RKO (cell line): ENCODE data around the gene BEST2.
A peak's percentile ranks its signal among the peaks of the same experiment; 100 is the strongest.
"Not testable (repeated sequence)": the region's sequence is repeated elsewhere in the genome, so short reads cannot be mapped to it uniquely, and the experiment has no call there.

ENCODE experiments used
- DNase-seq: peaks from one replicate; pipeline ENCODE4 v3.0.0-alpha.2; 2016; ENCODE audit warnings: low spot score

BEST2 gene

GRCh38 chr19:12751635-12752034 lies at the start of gene BEST2:
TSS of gene BEST2 (plus strand) at chr19:12751791. CDS start at chr19:12752593, 802 bp downstream.
- no peak for DNase-seq

- peak; percentile 66 for DNase-seq
Observed at GRCh38 chr19:12703046-12703445, 48.5 kb upstream of the BEST2 start.

DNA sequence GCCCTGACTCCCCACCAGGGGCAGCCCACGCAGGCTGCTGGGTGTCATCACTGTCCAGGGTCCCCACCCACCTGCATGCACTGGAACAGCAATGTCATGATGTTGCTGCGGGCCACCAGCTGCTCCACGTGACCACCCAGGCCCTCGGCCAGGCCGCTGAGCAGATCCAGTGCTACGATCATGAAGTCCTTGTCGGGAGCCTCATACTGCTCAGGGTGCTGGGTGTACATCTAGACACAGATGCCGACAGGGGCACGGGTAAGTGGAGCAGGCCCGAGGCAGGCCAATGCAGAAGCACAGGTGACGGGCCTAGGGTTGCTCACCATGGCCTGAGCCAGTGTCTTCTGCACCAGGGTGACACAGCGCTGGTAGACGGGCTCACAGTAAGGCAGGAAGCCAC lies 46.4 kb upstream of the BEST2 start:
- no peak for DNase-seq

GRCh38 chr19:12705654-12706331 lies 45.8 kb upstream of the BEST2 start:
- no peak for DNase-seq

DNA sequence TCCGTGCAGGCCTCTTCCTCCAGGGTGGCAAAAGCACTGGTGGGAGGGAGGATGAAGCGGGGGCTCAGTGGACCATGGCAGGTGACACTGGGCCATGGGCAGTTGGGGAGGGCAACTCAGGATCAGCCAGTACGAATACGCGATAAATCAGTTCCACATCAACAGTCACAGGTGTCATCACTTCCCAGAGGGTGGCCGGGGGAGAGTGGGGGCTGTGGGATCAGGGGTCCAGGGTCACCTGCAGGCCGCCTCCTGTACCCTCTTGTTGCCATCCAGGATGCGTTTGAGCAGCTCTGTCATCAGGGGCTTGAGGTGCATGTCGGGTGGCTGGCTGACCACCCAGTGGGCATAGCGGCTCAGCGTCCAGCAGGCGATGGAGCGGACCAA lies 45.3 kb upstream of the BEST2 start:
- no peak for DNase-seq

DNA sequence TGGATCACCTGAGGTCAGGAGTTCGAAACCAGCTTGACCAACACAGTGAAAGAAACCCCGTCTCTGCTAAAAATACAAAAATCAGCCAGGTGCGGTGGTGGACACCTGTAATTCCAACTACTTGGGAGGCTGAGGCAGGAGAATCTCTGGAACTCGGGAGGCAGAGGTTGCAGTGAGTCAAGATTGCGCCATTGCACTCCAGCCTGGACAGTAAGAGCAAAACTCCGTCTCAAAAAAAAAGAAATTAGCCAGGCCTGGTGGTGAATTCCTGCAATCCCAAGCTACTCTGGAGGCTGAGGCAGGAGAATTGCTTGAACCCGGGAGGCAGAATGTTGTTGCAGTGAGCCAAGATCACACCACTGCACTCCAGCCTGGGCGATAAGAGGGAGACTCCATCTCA lies 43.0 kb upstream of the BEST2 start:
- no peak for DNase-seq

DNA sequence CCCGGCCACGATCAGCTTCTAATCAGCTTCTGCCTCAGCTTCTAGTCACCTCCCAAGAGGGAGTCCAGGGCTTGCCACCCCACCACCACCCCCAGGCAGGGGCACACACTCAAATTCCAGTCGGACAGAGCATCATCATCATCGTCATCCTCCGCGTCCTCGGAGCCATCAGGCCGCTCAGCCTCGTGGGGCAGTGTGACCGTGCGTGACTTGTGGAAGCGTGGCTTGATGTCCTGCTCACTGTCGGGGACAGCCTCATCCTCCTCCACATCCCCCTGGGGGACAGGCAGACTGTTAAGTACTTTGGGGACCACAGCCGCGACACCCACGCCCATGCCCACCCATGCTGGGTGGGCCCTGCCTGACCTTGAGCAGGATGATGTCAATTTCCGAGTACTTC lies 40.4 kb upstream of the BEST2 start:
- no peak for DNase-seq

DNA sequence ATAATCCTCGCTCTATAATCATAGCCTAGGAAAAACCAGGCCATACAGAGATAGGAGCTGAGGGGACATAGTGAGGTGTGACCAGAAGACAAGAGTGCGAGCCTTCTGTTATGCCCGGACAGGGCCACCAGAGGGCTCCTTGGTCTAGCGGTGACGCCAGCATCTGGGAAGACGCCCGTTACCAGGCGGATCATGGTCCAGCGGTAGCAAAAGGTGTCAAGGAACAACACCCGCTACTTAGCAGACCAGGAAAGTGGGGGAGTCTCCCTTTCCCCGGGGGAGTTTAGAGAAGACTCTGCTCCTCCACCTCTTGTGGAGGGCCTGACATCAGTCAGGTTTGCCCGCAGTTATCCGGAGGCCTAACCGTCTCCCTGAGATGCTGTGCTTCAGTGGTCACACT lies 39.5 kb upstream of the BEST2 start:
- DNase-seq = not testable (repeated sequence)

GRCh38 chr19:12713304-12713703 lies 38.3 kb upstream of the BEST2 start:
- not testable (repeated sequence) for DNase-seq

- no peak for DNase-seq
Observed at GRCh38 chr19:12715102-12715501, 36.5 kb upstream of the BEST2 start.

DNA sequence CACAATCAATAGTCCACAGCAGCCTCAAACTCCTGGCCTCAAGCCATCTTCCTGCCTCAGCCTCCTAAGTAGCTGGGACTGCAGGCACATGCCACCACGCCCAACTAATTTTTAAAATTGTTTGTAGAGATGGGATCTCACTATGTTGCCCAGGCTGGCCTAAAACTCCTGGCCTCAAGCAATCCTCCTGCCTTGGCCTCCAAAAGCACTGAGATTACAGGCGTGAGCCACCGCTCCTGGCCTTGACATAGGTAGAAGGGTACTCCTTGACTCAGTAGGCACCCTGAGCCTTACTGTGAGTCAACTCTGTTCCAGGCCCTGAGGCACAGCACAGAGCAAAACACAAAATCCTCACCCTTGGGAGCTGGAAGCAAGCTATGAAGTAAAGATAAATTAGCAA lies 35.7 kb upstream of the BEST2 start:
- no peak for DNase-seq

DNA sequence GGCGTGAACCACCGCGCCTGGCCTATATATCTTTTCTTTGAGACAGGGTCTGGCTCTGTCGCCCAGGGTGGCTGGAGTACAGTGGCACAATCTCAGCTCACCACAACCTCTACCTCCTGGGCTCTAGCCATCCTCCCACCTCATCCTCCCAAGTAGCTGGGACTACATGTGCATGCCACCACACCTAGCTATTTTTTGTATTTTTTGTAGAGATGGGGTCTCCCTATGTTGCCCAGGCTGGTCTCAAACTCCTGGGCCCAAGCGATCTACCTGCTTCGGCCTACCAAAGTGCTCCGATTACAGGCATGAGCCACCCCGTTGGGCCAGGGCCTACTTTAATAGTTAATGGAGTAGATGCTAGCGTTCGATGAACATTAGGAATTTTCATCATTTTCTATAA lies 31.3 kb upstream of the BEST2 start:
- no peak for DNase-seq

- DNase-seq = peak; percentile 47
Observed at GRCh38 chr19:12720851-12721655, 30.5 kb upstream of the BEST2 start.

DNA sequence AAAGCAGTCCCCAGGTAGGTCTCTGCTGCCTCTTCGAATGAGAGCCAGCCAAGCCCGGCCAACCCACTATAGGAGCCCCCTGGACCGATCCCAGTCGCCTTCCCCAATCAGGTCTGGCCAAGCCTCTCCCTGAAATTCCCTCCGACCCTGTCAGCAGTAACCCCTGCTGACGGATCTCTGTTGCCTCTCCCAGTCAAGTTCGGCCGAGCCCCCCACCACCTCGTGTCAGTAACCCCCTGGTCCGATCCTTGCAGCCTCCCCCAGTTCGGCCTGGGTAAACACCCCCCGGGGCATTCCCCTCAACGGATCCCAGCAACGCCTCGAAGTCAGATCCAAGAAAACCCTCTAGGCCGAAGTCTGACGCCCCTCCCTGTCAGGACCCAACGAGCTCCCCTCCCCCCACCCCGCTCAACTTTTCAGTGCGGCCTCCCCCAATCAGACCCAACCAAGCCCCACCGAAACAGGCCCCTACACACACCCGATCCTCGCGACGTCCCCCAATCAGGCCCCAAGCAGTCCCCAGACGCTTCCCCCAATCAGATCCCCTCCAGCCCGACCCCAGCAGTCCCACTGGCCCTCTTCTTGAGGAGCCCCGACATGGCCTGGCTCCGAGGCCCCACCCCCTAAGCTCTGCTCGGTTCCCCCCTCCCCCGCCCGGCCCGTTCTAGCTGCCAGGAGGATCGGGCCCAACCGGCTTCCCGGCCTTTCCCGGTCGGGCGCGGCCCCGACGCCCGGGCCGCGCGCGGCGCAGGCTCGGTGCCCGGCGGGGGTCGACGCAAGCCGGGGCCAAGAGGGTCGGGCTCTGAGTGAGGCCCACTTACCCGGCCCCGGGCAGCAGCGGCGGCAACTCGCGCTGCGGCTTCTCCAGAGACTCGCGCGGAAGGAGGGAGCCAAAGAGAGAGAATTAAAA lies 29.7 kb upstream of the BEST2 start:
- peak; percentile 68 for DNase-seq

DNA sequence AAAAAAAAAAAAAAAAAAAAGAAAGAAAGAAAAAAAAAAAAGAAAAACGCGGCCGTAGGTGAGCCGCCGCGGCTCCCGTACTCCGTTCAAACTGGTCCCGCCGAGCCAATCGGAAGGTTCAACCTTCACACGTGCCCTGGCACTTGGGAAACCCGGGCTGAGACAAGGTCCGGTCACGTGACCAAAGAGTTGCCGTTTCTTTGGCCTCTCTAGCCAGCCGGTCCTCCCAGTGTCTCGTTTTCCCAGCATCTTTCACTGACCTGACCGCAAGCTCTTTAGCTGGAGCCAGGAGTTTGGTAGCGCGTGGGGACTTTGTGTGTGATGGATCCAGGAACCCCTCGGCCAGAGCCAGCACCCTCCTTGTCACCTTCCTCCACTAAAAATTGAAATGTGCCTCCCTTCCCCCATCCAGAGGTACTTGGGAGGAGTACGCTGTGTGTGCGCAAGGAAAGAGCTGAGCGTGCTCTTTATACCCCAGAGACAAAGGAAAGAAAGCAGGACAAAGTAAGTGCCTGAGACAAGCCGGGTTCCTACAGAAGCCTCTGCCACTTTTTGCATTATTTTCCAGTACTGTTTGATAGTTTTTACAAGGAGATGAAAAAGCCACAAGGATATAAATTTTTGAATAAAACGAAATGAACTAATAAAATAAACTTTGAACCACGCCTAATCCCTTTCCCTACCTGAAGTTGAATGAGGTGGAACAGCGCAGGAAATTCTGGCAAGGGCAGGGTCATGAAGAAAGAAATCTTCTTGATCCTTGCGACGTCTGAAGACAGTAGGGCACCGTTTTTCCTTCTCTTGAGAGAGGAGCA lies 28.8 kb upstream of the BEST2 start:
- DNase-seq = peak; percentile 99

GRCh38 chr19:12723381-12723640 lies 28.3 kb upstream of the BEST2 start:
- peak; percentile 55 for DNase-seq

- peak; percentile 85 for DNase-seq
Observed at GRCh38 chr19:12723641-12724426, 27.8 kb upstream of the BEST2 start, which contains the start of gene TNPO2. TSS of gene TNPO2 (minus strand) at chr19:12723932. CDS start at chr19:12720977, 2,955 bp downstream.

DNA sequence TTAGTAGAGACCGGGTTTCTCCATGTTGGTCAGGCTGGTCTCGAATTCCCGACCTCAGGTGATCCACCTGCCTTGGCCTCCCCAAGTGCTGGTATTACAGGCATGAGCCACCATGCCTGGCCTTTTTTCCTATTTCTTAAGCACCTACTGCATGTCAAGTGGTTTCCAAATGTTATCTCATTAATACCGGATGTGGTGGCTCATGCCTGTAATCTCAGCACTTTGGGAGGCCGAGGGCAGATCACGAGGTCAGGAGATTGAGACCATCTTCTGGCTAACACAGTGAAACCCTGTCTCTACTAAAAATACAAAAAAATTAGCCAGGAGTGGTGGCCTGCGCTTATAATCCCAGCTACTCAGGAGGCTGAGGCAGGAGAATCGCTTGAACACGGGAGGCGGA lies 26.0 kb upstream of the BEST2 start:
- DNase-seq = not testable (repeated sequence)

DNA sequence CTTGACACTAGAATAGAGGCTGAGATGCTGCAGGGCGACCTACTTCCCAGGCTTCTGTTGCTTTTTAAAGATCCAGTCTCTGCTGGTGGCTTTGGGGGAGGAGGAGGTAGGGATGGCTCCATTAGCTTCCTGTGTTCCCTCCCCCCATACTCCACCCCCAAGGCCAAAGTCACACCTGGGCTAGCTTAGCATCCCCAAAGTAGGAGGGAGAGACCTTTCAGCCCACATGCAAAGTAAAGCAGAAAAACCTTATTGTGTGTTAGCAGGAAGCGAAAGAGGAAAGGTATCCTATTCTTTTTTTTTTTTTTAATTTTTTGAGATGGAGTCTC lies 24.6 kb upstream of the BEST2 start:
- no peak for DNase-seq

DNA sequence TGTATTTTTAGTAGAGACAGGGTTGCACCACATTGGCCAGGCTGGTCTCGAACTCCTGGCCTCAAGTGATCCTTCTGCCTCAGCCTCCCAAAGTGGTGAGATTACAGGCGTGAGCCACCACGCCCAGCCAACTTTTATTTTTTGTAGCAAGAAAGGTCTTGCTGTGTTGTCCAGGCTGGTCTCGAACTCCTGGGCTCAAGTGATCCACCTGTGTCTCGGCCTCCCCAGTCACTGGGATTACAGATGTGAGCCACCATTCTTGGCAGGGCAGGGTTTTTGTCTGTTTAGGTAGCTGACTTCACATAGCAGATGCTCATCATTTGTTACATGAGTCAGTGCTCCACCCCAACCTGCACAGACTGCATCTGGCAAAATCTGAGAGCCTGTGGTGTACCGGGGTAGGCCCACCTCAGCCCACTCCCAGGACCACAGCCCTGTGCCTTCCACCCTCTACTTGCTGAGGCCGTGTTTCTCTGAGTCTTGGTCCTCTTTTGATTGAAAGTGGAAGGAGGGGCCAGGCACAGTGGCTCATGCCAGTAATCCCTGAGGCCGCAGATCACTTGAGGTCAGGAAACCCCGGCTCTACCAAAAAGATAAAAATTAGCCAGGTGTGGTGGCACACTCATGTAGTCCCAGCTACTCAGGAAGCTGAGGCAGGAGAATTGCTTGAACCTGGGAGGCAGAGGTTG lies 23.7 kb upstream of the BEST2 start:
- DNase-seq = no peak

GRCh38 chr19:12730064-12730463 lies 21.5 kb upstream of the BEST2 start:
- DNase-seq = no peak
